Stimulated activated memory B cell treated with anti-CD40 and anti-IgM and Interleukin-4, amounts not matched to agents 10 μg/mL and 1 μg/mL and 100 μg/mL, for 72 hours (primary cell): Measurements from ENCODE around the gene DNAJB14.
A peak's percentile ranks its signal among the peaks of the same experiment; 100 is the strongest.

ENCODE experiments used
- ATAC-seq: fragments of 150-1000 bp; cut with Tn5 transposase; 2 replicates; pipeline ENCODE4 v1.10.0; 2021
- H3K27ac Mint-ChIP-seq: one replicate; pipeline ENCODE4 v1.8.0; 2022; ENCODE audit warnings: mild to moderate bottlenecking, mixed read lengths
- H3K27me3 Mint-ChIP-seq: one replicate; pipeline ENCODE4 v1.8.0; 2022; ENCODE audit warnings: mixed read lengths
- H3K36me3 Mint-ChIP-seq: one replicate; pipeline ENCODE4 v1.8.0; 2022; ENCODE audit warnings: mixed read lengths
- H3K4me1 Mint-ChIP-seq: one replicate; pipeline ENCODE4 v1.8.0; 2022; ENCODE audit warnings: mixed read lengths
- H3K4me3 Mint-ChIP-seq: one replicate; pipeline ENCODE4 v1.8.0; 2022; ENCODE audit warnings: mild to moderate bottlenecking, moderate library complexity, mixed read lengths
- H3K9me3 Mint-ChIP-seq: one replicate; pipeline ENCODE4 v1.8.0; 2022; ENCODE audit warnings: mixed read lengths

Gene DNAJB14

GRCh38 chr4:99894161-99894997 is 52.0 kb downstream of the DNAJB14 start, which contains the start of gene LAMTOR3:
LAMTOR3 (minus strand) TSS chr4:99894427; CDS start chr4:99893963, 464 bp downstream.
- ATAC-seq: peak; percentile 100
- Mint-ChIP-seq H3K9me3 (no peaks in the 10 kb centered on the region), H3K27me3 (no peaks in the 10 kb centered on the region), H3K36me3 (peaks cover 10% of the 10 kb centered on the region), H3K27ac (peak within 1 kb of the TSS; percentile 97), H3K4me3 (peak within 1 kb of the TSS; percentile 92), H3K4me1 (peaks cover 40% of the 10 kb centered on the region)

- H3K36me3 Mint-ChIP-seq: peaks cover 10% of the 10 kb centered on the region
- peak overlapping the region; percentile 97 for H3K27ac Mint-ChIP-seq
- H3K4me3 Mint-ChIP-seq: peak overlapping the region; percentile 92
- no peaks in the 10 kb centered on the region for H3K9me3 Mint-ChIP-seq
- peaks cover 43% of the 10 kb centered on the region for H3K4me1 Mint-ChIP-seq
- ATAC-seq: no peak
- H3K27me3 Mint-ChIP-seq: no peaks in the 10 kb centered on the region
Observed at GRCh38 chr4:99893839-99894160, 52.6 kb downstream of the DNAJB14 start.

- no peak for ATAC-seq
- Mint-ChIP-seq H3K4me3 (peak overlapping the region; percentile 92), H3K27me3 (no peaks in the 10 kb centered on the region), H3K9me3 (no peaks in the 10 kb centered on the region), H3K4me1 (peaks cover 43% of the 10 kb centered on the region), H3K36me3 (peaks cover 10% of the 10 kb centered on the region), H3K27ac (peak overlapping the region; percentile 97)
Observed at GRCh38 chr4:99893029-99893428, 53.4 kb downstream of the DNAJB14 start.

- H3K4me3 Mint-ChIP-seq: no peak overlapping the region
- peaks cover 43% of the 10 kb centered on the region for H3K4me1 Mint-ChIP-seq
- no peaks in the 10 kb centered on the region for H3K9me3 Mint-ChIP-seq
- peaks cover 10% of the 10 kb centered on the region for H3K36me3 Mint-ChIP-seq
- ATAC-seq: no peak
- no peaks in the 10 kb centered on the region for H3K27me3 Mint-ChIP-seq
- H3K27ac Mint-ChIP-seq: no peak overlapping the region
Observed at GRCh38 chr4:99891351-99891750, 55.1 kb downstream of the DNAJB14 start.

- Mint-ChIP-seq H3K27me3 (no peaks in the 10 kb centered on the region), H3K27ac (no peak overlapping the region)
Observed at GRCh38 chr4:99887837-99888236, 58.6 kb downstream of the DNAJB14 start.

GRCh38 chr4:99886146-99886545 is 60.3 kb downstream of the DNAJB14 start:
- H3K27me3 Mint-ChIP-seq: no peaks in the 10 kb centered on the region
- ATAC-seq: no peak
- no peak overlapping the region for H3K4me3 Mint-ChIP-seq
- H3K27ac Mint-ChIP-seq: no peak overlapping the region
- H3K36me3 Mint-ChIP-seq: peaks cover 8% of the 10 kb centered on the region
- no peaks in the 10 kb centered on the region for H3K9me3 Mint-ChIP-seq
- peaks cover 10% of the 10 kb centered on the region for H3K4me1 Mint-ChIP-seq

More at GRCh38 chr4:99887837-99888236, 58.6 kb downstream of the DNAJB14 start:
- Mint-ChIP-seq H3K4me3 (no peak overlapping the region), H3K4me1 (peaks cover 17% of the 10 kb centered on the region), H3K36me3 (peaks cover 10% of the 10 kb centered on the region), H3K9me3 (no peaks in the 10 kb centered on the region)
- no peak for ATAC-seq

GRCh38 chr4:99885687-99886086 is 60.7 kb downstream of the DNAJB14 start:
- no peaks in the 10 kb centered on the region for H3K27me3 Mint-ChIP-seq
- no peak overlapping the region for H3K27ac Mint-ChIP-seq
- peaks cover 7% of the 10 kb centered on the region for H3K36me3 Mint-ChIP-seq

GRCh38 chr4:99885063-99885664 is 61.3 kb downstream of the DNAJB14 start:
- Mint-ChIP-seq H3K4me3 (no peak overlapping the region), H3K36me3 (peaks cover 12% of the 10 kb centered on the region), H3K27ac (no peak overlapping the region), H3K9me3 (no peaks in the 10 kb centered on the region), H3K4me1 (peaks cover 6% of the 10 kb centered on the region), H3K27me3 (no peaks in the 10 kb centered on the region)
- no peak for ATAC-seq

More at GRCh38 chr4:99885687-99886086, 60.7 kb downstream of the DNAJB14 start:
- Mint-ChIP-seq H3K9me3 (no peaks in the 10 kb centered on the region), H3K4me3 (no peak overlapping the region), H3K4me1 (peaks cover 6% of the 10 kb centered on the region)
- ATAC-seq: no peak

GRCh38 chr4:99879458-99879857 is 67.0 kb downstream of the DNAJB14 start:
- no peak for ATAC-seq
- H3K4me3 Mint-ChIP-seq: no peak overlapping the region
- H3K27me3 Mint-ChIP-seq: no peaks in the 10 kb centered on the region
- H3K9me3 Mint-ChIP-seq: no peaks in the 10 kb centered on the region
- H3K27ac Mint-ChIP-seq: no peak overlapping the region
- H3K36me3 Mint-ChIP-seq: peaks cover 17% of the 10 kb centered on the region
- no peaks in the 10 kb centered on the region for H3K4me1 Mint-ChIP-seq

GRCh38 chr4:99878604-99879003 is 67.8 kb downstream of the DNAJB14 start:
- no peak for ATAC-seq
- no peaks in the 10 kb centered on the region for H3K9me3 Mint-ChIP-seq
- no peaks in the 10 kb centered on the region for H3K4me1 Mint-ChIP-seq
- no peak overlapping the region for H3K4me3 Mint-ChIP-seq
- peaks cover 17% of the 10 kb centered on the region for H3K36me3 Mint-ChIP-seq
- H3K27ac Mint-ChIP-seq: no peak overlapping the region
- H3K27me3 Mint-ChIP-seq: no peaks in the 10 kb centered on the region

- no peaks in the 10 kb centered on the region for H3K4me1 Mint-ChIP-seq
- ATAC-seq: no peak
- no peaks in the 10 kb centered on the region for H3K27me3 Mint-ChIP-seq
- H3K9me3 Mint-ChIP-seq: no peaks in the 10 kb centered on the region
- no peak overlapping the region for H3K4me3 Mint-ChIP-seq
- H3K27ac Mint-ChIP-seq: no peak overlapping the region
- H3K36me3 Mint-ChIP-seq: peaks cover 25% of the 10 kb centered on the region
Observed at GRCh38 chr4:99876946-99877345, 69.5 kb downstream of the DNAJB14 start.

GRCh38 chr4:99875071-99875470 is 71.3 kb downstream of the DNAJB14 start:
- ATAC-seq: no peak
- Mint-ChIP-seq H3K36me3 (peaks cover 26% of the 10 kb centered on the region), H3K9me3 (no peaks in the 10 kb centered on the region), H3K4me3 (no peak overlapping the region), H3K27ac (no peak overlapping the region), H3K27me3 (no peaks in the 10 kb centered on the region), H3K4me1 (no peaks in the 10 kb centered on the region)

- ATAC-seq: no peak
- peak overlapping the region; percentile 9 for H3K27ac Mint-ChIP-seq
- H3K27me3 Mint-ChIP-seq: no peaks in the 10 kb centered on the region
- H3K4me3 Mint-ChIP-seq: no peak overlapping the region
- no peaks in the 10 kb centered on the region for H3K4me1 Mint-ChIP-seq
- H3K9me3 Mint-ChIP-seq: no peaks in the 10 kb centered on the region
- peaks cover 31% of the 10 kb centered on the region for H3K36me3 Mint-ChIP-seq
Observed at GRCh38 chr4:99872570-99872969, 73.8 kb downstream of the DNAJB14 start.

GRCh38 chr4:99868126-99868596 is 78.3 kb downstream of the DNAJB14 start:
- H3K9me3 Mint-ChIP-seq: no peaks in the 10 kb centered on the region
- H3K4me3 Mint-ChIP-seq: no peak overlapping the region
- ATAC-seq: no peak
- H3K27ac Mint-ChIP-seq: peak overlapping the region; percentile 27
- no peaks in the 10 kb centered on the region for H3K4me1 Mint-ChIP-seq
- no peaks in the 10 kb centered on the region for H3K27me3 Mint-ChIP-seq
- peaks cover 37% of the 10 kb centered on the region for H3K36me3 Mint-ChIP-seq

- Mint-ChIP-seq H3K27me3 (no peaks in the 10 kb centered on the region), H3K27ac (no peak overlapping the region), H3K9me3 (no peaks in the 10 kb centered on the region), H3K4me1 (peaks cover 8% of the 10 kb centered on the region), H3K36me3 (peaks cover 23% of the 10 kb centered on the region), H3K4me3 (no peak overlapping the region)
- ATAC-seq: no peak
Observed at GRCh38 chr4:99863804-99864203, 82.6 kb downstream of the DNAJB14 start.
